Spinal cord (tissue), 10 donors: ENCODE data around the gene C22orf42. TPM values are rescaled to one million over a fixed set of nuclear protein-coding genes. Genes with fewer than 3 reads are reported as not detected.
"Not testable (repeated sequence)": the region's sequence is repeated elsewhere in the genome, so short reads cannot be mapped to it uniquely, and the experiment has no call there.

ENCODE experiments used
- DNase-seq, 6 donors: peaks; one replicate each; pipeline versions ENCODE4 v3.0.0 to v3.0.0-alpha.2; 2013 to 2015; ENCODE audit warnings: low spot score in 6 of 6, low read depth in 4 of 6
- H3K27ac ChIP-seq: one replicate; pipeline ENCODE4 v1.5.1; 2013; ENCODE audit warnings: low read depth, low read length, control low read depth
- H3K27me3 ChIP-seq: one replicate; pipeline ENCODE4 v1.6.1; 2013; ENCODE audit warnings: low read length; ENCODE audit not compliant: control insufficient read depth, insufficient read depth
- H3K36me3 ChIP-seq: one replicate; pipeline ENCODE4 v1.6.1; 2013; ENCODE audit warnings: low read length; ENCODE audit not compliant: control insufficient read depth, insufficient read depth
- H3K4me1 ChIP-seq: one replicate; pipeline ENCODE4 v1.6.1; 2013; ENCODE audit warnings: low read length; ENCODE audit not compliant: control insufficient read depth, insufficient read depth
- H3K4me3 ChIP-seq: one replicate; pipeline ENCODE4 v1.5.1; 2013; ENCODE audit warnings: low read depth, low read length, control low read depth
- H3K9me3 ChIP-seq: one replicate; pipeline ENCODE4 v1.6.1; 2013; ENCODE audit warnings: low read length; ENCODE audit not compliant: control insufficient read depth, insufficient read depth
- whole genome bisulfite sequencing: methylation state at CpG from one replicate; pipeline ENCODE4 v1.1.5; 2013; ENCODE audit warnings: missing lambda C conversion rate; ENCODE audit not compliant: insufficient coverage; 5-methylcytosine and 5-hydroxymethylcytosine counted together
- polyA plus RNA-seq, 2 donors: library from polyadenylated mRNA; unstranded; fragments of 120-200 nt; gene quantifications; one replicate each; pipeline ENCODE4 v1.2.1, GENCODE V29; 2013; ENCODE audit not compliant: insufficient read length in 2 of 2
- total RNA-seq, 2 donors: library from RNA; depleted of rRNA in 1 of 2; stranded (reverse); fragments of 120-200 nt in 1 of 2; fragments of >200 nt in 1 of 2; gene quantifications; one replicate each; pipeline versions ENCODE4 v1.2.3 to v1.2.4, GENCODE V29; 2013 to 2014
- donor health status: healthy.

Gene C22orf42
- total and polyA plus RNA-seq, 4 donors: 1.8 to 5.8 (median 3.4) TPM

- not testable (repeated sequence) for H3K36me3 ChIP-seq, DNase-seq, H3K4me3 ChIP-seq, H3K27me3 ChIP-seq, H3K4me1 ChIP-seq, H3K9me3 ChIP-seq, H3K27ac ChIP-seq
- WGBS: 89% methylated on average over 4 of the region's 5 CpGs
Measured at GRCh38 chr22:32160411-32160810, 1.3 kb upstream of the C22orf42 start.

GRCh38 chr22:32157632-32158031, 1.5 kb downstream of the C22orf42 start:
- DNase-seq, H3K4me3 ChIP-seq, H3K9me3 ChIP-seq, H3K4me1 ChIP-seq, H3K36me3 ChIP-seq, H3K27ac ChIP-seq, H3K27me3 ChIP-seq: not testable (repeated sequence)
- no CpG with 5 or more reads among the region's 5 CpGs for WGBS

- not testable (repeated sequence) for H3K36me3 ChIP-seq, H3K4me3 ChIP-seq, DNase-seq, H3K27ac ChIP-seq, H3K27me3 ChIP-seq, H3K9me3 ChIP-seq, H3K4me1 ChIP-seq
- WGBS: 83% methylated on average over 2 of the region's 4 CpGs
Measured at GRCh38 chr22:32154727-32155126, 4.4 kb downstream of the C22orf42 start.

- not testable (repeated sequence) for H3K27me3 ChIP-seq, H3K27ac ChIP-seq, DNase-seq, H3K9me3 ChIP-seq, H3K4me3 ChIP-seq, H3K36me3 ChIP-seq, H3K4me1 ChIP-seq
- WGBS: 72% methylated on average over 6 of the region's 6 CpGs
Measured at GRCh38 chr22:32151641-32152040, 7.5 kb downstream of the C22orf42 start.

GRCh38 chr22:32150647-32151046, 8.5 kb downstream of the C22orf42 start:
- not testable (repeated sequence) for H3K4me1 ChIP-seq, H3K36me3 ChIP-seq, H3K9me3 ChIP-seq, H3K27ac ChIP-seq, H3K27me3 ChIP-seq, DNase-seq, H3K4me3 ChIP-seq
- WGBS: 83% methylated on average over 2 of the region's 7 CpGs

- 100% methylated on average over 1 of the region's 4 CpGs for WGBS
- H3K27ac ChIP-seq, H3K9me3 ChIP-seq, H3K27me3 ChIP-seq, H3K36me3 ChIP-seq, H3K4me1 ChIP-seq, H3K4me3 ChIP-seq, DNase-seq: not testable (repeated sequence)
Measured at GRCh38 chr22:32148372-32148771, 10.7 kb downstream of the C22orf42 start.

GRCh38 chr22:32147128-32147527, 12.0 kb downstream of the C22orf42 start:
- H3K27me3 ChIP-seq, H3K4me1 ChIP-seq, H3K36me3 ChIP-seq, H3K27ac ChIP-seq, DNase-seq, H3K9me3 ChIP-seq, H3K4me3 ChIP-seq: not testable (repeated sequence)
- 95% methylated on average over 3 of the region's 8 CpGs for WGBS

- no peaks in the 10 kb centered on the region for H3K9me3 ChIP-seq
- H3K36me3 ChIP-seq: no peaks in the 10 kb centered on the region
- H3K27me3 ChIP-seq: no peaks in the 10 kb centered on the region
- no peak overlapping the region for H3K27ac ChIP-seq
- no peak overlapping the region for H3K4me3 ChIP-seq
- no peak for DNase-seq
- WGBS: 71% methylated on average over 1 of the region's 6 CpGs
- no peaks in the 10 kb centered on the region for H3K4me1 ChIP-seq
Measured at GRCh38 chr22:32144496-32145274, 14.4 kb downstream of the C22orf42 start.

- no peak for DNase-seq
- H3K27me3 ChIP-seq: no peaks in the 10 kb centered on the region
- no peaks in the 10 kb centered on the region for H3K4me1 ChIP-seq
- H3K4me3 ChIP-seq: no peak overlapping the region
- H3K36me3 ChIP-seq: no peaks in the 10 kb centered on the region
- H3K27ac ChIP-seq: no peak overlapping the region
- no peaks in the 10 kb centered on the region for H3K9me3 ChIP-seq
Measured at GRCh38 chr22:32142600-32142999, 16.5 kb downstream of the C22orf42 start.

- H3K27ac ChIP-seq, DNase-seq, H3K9me3 ChIP-seq, H3K4me3 ChIP-seq, H3K27me3 ChIP-seq, H3K36me3 ChIP-seq, H3K4me1 ChIP-seq: not testable (repeated sequence)
- whole genome bisulfite sequencing: no CpG with 5 or more reads among the region's 6 CpGs
Measured at GRCh38 chr22:32140688-32141087, 18.4 kb downstream of the C22orf42 start.
